Measurements from ENCODE around the gene ALOX12.

DNA sequence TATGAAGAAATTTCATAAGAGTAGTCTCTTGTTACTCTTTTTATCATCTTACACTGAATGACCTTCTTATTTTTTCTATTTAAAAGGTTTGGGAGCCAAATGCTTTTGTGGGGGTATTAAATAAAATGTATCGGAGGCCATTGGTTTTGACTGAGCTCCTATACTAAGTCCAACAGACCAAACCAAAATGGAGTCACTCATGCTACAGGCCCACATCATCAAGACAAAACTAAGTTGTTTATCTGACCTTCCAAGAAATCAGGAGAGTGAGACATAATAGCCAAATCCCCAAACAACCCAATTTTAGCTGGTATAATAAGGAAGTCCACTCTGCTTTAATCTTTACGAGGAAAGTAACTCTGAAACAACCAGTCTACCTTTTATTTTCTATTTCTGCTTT lies 48.1 kb upstream of the ALOX12 start:
- TF ChIP-seq, protein P1, sequence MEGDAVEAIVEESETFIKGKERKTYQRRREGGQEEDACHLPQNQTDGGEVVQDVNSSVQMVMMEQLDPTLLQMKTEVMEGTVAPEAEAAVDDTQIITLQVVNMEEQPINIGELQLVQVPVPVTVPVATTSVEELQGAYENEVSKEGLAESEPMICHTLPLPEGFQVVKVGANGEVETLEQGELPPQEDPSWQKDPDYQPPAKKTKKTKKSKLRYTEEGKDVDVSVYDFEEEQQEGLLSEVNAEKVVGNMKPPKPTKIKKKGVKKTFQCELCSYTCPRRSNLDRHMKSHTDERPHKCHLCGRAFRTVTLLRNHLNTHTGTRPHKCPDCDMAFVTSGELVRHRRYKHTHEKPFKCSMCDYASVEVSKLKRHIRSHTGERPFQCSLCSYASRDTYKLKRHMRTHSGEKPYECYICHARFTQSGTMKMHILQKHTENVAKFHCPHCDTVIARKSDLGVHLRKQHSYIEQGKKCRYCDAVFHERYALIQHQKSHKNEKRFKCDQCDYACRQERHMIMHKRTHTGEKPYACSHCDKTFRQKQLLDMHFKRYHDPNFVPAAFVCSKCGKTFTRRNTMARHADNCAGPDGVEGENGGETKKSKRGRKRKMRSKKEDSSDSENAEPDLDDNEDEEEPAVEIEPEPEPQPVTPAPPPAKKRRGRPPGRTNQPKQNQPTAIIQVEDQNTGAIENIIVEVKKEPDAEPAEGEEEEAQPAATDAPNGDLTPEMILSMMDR (IDR thresholded peaks at IDR 0.05; ENCODE audit: low read length) = no peak
- no peak for TF ChIP-seq EZH2 (IDR thresholded peaks at IDR 0.05; ENCODE audit: borderline replicate concordance, low read length)

Measured in OCI-LY1 (cell line).